ENCODE measurements around the gene MAP2K6. TPM values are rescaled to one million over a fixed set of nuclear protein-coding genes. Genes with fewer than 3 reads are reported as not detected.
A peak's percentile ranks its signal among the peaks of the same experiment; 100 is the strongest.

Gene MAP2K6
- total and polyA plus RNA-seq, 2 donors (not counting 3 experiments of a cell fraction or from before 2014, with no cell fraction given): 5.9 to 13.9 TPM

DNA sequence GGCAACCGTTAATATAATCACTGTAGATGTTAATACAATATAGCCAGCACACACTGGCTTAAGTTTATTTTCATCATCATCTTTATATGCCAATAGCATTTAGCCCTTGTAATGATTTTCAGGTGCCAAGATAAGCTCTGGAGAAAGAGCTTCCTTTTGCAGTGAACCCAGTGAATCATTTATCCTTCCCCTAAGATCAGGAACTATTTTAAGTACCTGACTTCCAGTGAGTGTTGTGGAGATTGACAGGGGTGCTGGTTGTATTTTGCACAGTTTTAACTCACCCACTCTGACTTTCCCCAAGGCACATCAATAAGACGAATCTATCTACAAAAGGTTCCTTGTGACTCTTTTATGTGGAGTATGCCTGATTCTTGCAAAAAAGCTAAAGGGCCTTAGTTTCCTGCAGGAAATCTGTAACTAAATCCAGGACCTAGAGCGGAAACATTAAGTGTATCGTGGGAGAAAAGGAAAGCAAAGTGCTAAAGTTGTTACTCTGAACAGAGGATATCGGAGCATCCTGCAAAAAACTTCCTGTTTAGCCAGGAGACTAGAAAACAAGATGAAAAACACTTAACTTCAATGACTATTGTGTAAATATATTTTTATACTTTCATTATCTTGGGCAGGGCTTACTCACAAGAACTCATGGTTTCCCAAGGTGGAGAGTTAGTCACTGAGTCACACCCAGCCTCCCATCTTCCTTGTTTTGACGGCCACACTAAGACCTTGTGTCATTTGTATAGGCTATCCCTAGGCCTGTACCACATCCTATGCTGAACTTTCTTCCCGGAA lies 183.6 kb downstream of the MAP2K6 start:
- ChIA-PET POLR2A (interaction anchor here (1.0 kb wide), 1 partner anchor 9 kb away, joined by 3 read pairs; no protein-coding TSS in a partner anchor), CTCF (interaction anchor here (0.8 to 3.1 kb wide), 9 partner anchors 8 to 1032 kb away, joined by 3 to 34 read pairs (median 4); no protein-coding TSS in a partner anchor)
- H3K4me1 ChIP-seq (ENCODE audit: control insufficient read depth, extremely low read depth, insufficient read depth, low read length): peaks cover 37% of the 10 kb centered on the region
- peak overlapping the region; percentile 50 for H3K27ac ChIP-seq (ENCODE audit: insufficient read depth, low read depth, low read length)
- no peaks in the 10 kb centered on the region for H3K27me3 ChIP-seq (ENCODE audit: control insufficient read depth in 2 of 2, insufficient read depth in 2 of 2, low read length in 2 of 2)
- TF ChIP-seq POLR2A (IDR thresholded peaks at IDR 0.05; ENCODE audit: low read depth, low read length): no peak
- no peak for TF ChIP-seq POLR2AphosphoS5 (IDR thresholded peaks at IDR 0.05; ENCODE audit: insufficient read depth, low read depth, low read length)
- TF ChIP-seq GATA2 (IDR thresholded peaks at IDR 0.05; ENCODE audit: insufficient read depth, insufficient read length, low read depth, low read length): peak; percentile 35
- peak; percentile 77 for TF ChIP-seq FOS (IDR thresholded peaks at IDR 0.05; ENCODE audit: borderline replicate concordance, insufficient read depth, low read length)
- TF ChIP-seq JUN (IDR thresholded peaks at IDR 0.05; ENCODE audit: borderline replicate concordance, insufficient read depth, insufficient read length, low read depth): peak; percentile 59
- TF ChIP-seq MYC (IDR thresholded peaks at IDR 0.05; ENCODE audit: low read depth, low read length): no peak
- TF ChIP-seq EZH2 (IDR thresholded peaks at IDR 0.05; ENCODE audit: borderline replicate concordance, low read depth, low read length, severe bottlenecking): no peak
- TF ChIP-seq, protein P1, sequence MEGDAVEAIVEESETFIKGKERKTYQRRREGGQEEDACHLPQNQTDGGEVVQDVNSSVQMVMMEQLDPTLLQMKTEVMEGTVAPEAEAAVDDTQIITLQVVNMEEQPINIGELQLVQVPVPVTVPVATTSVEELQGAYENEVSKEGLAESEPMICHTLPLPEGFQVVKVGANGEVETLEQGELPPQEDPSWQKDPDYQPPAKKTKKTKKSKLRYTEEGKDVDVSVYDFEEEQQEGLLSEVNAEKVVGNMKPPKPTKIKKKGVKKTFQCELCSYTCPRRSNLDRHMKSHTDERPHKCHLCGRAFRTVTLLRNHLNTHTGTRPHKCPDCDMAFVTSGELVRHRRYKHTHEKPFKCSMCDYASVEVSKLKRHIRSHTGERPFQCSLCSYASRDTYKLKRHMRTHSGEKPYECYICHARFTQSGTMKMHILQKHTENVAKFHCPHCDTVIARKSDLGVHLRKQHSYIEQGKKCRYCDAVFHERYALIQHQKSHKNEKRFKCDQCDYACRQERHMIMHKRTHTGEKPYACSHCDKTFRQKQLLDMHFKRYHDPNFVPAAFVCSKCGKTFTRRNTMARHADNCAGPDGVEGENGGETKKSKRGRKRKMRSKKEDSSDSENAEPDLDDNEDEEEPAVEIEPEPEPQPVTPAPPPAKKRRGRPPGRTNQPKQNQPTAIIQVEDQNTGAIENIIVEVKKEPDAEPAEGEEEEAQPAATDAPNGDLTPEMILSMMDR (IDR thresholded peaks at IDR 0.05; ENCODE audit: extremely low read depth in 1 of 2, insufficient read depth in 1 of 2, low read depth in 1 of 2, low read length in 2 of 2): no peak
- TF ChIP-seq, protein P2, sequence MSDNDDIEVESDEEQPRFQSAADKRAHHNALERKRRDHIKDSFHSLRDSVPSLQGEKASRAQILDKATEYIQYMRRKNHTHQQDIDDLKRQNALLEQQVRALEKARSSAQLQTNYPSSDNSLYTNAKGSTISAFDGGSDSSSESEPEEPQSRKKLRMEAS (IDR thresholded peaks at IDR 0.05; ENCODE audit: insufficient read depth, insufficient read length): no peak
- H4K20me1 ChIP-seq (replicated peaks; ENCODE audit: control insufficient read depth, extremely low read depth, insufficient read depth, low read length): no peaks in the 10 kb centered on the region
- H3K36me3 ChIP-seq (ENCODE audit: control insufficient read depth in 2 of 2, extremely low read depth in 1 of 2, insufficient read depth in 2 of 2, low read length in 2 of 2): no peaks in the 10 kb centered on the region
- H3K9me3 ChIP-seq (replicated peaks; ENCODE audit: control insufficient read depth, insufficient read depth, low read length): no peaks in the 10 kb centered on the region
- FAIRE-seq (peak; percentile 74), DNase-seq (ENCODE audit: low read depth, low spot score) (peak; percentile 82)
- peak overlapping the region; percentile 85 for H2AFZ ChIP-seq (ENCODE audit: low read depth, low read length)
- H3K9ac ChIP-seq (replicated peaks; ENCODE audit: extremely low read depth, insufficient read depth, low read length): peak overlapping the region; percentile 31
- intact Hi-C loops (cut with micrococcal nuclease): loop anchor here (2.0 kb wide), 3 partner anchors 437 to 571 kb away; partner anchors contain the start of gene KCNJ2
- H3K4me2 ChIP-seq (ENCODE audit: insufficient read depth, low read length): peak overlapping the region; percentile 71
- dilution Hi-C loops (cut with MboI; ENCODE audit: extremely low pct_ligation_motif_present, low sequenced_read_pairs): no loop called here
- no peaks in the 10 kb centered on the region for H3K79me2 ChIP-seq (ENCODE audit: control insufficient read depth, insufficient read depth, low read length)
- H3K9me1 ChIP-seq (replicated peaks; ENCODE audit: control insufficient read depth, extremely low read depth, insufficient read depth, low read length): no peaks in the 10 kb centered on the region
- H3K4me3 ChIP-seq (replicated peaks in 1 of 3; ENCODE audit: insufficient read depth in 1 of 3, low read depth in 1 of 3, low read length in 3 of 3): peak overlapping the region in 1 of 3 experiments; percentile 13
- TSS peak; percentile 26 for BruUV-seq (replicated peaks)

Data from endothelial cell of umbilical vein (primary cell).